Type B pancreatic cell (in vitro differentiated cells): Measurements from ENCODE around the gene AFF3. TPM values are rescaled to one million over a fixed set of nuclear protein-coding genes. Genes with fewer than 3 reads are reported as not detected.

Source experiments
- DNase-seq: peaks from one replicate; pipeline ENCODE4 v3.0.0; 2021; ENCODE audit warnings: mixed read lengths; ENCODE audit not compliant: unreplicated experiment; ENCODE audit errors: extremely low spot score
- H3K27ac Mint-ChIP-seq: 2 replicates; pipeline ENCODE4 v1.8.0; 2021; ENCODE audit warnings: mild to moderate bottlenecking, mixed read lengths
- H3K27me3 Mint-ChIP-seq: 2 replicates; pipeline ENCODE4 v1.8.0; 2021; ENCODE audit warnings: mixed read lengths
- H3K36me3 Mint-ChIP-seq: 2 replicates; pipeline ENCODE4 v1.8.0; 2021; ENCODE audit warnings: mixed read lengths
- H3K4me1 Mint-ChIP-seq: one replicate; pipeline ENCODE4 v1.8.0; 2021; ENCODE audit warnings: mixed read lengths; ENCODE audit not compliant: unreplicated experiment
- H3K4me3 Mint-ChIP-seq: 2 replicates; pipeline ENCODE4 v1.8.0; 2021; ENCODE audit warnings: mild to moderate bottlenecking, mixed read lengths
- H3K9me3 Mint-ChIP-seq: 2 replicates; pipeline ENCODE4 v1.8.0; 2021; ENCODE audit warnings: mixed read lengths
- CTCF ChIP-seq: fragments of 200-600 bp; sonication (generic); conservative IDR thresholded peaks from 2 replicates; pipeline ENCODE4 v1.5.0; 2021; ENCODE audit warnings: antibody characterized with exemption, mild to moderate bottlenecking
- total RNA-seq: library from RNA; stranded (reverse); gene quantifications from 2 replicates; pipeline ENCODE4 v1.2.1, GENCODE V29; 2021; ENCODE audit warnings: low replicate concordance

AFF3 gene
- total RNA-seq, 1 donor from 2014 or later = 29.2 TPM

- Mint-ChIP-seq H3K36me3 (no peaks in the 10 kb centered on the region), H3K4me1 (peaks cover 3% of the 10 kb centered on the region), H3K27me3 (peaks cover 3% of the 10 kb centered on the region), H3K4me3 (no peak overlapping the region), H3K9me3 (no peaks in the 10 kb centered on the region), H3K27ac (no peak overlapping the region)
- no peak for DNase-seq
- no peak for TF ChIP-seq CTCF
Measured at GRCh38 chr2:99858951-99859596, 283.3 kb downstream of the AFF3 start.

GRCh38 chr2:99857867-99858444 is 284.4 kb downstream of the AFF3 start:
- no peak overlapping the region for H3K4me3 Mint-ChIP-seq
- no peaks in the 10 kb centered on the region for H3K36me3 Mint-ChIP-seq
- H3K27me3 Mint-ChIP-seq = peaks cover 3% of the 10 kb centered on the region
- no peak for DNase-seq
- no peaks in the 10 kb centered on the region for H3K9me3 Mint-ChIP-seq
- no peak for TF ChIP-seq CTCF
- H3K27ac Mint-ChIP-seq = no peak overlapping the region
- peaks cover 3% of the 10 kb centered on the region for H3K4me1 Mint-ChIP-seq

GRCh38 chr2:99857372-99857771 is 285.0 kb downstream of the AFF3 start:
- DNase-seq = no peak
- Mint-ChIP-seq H3K9me3 (peaks cover 4% of the 10 kb centered on the region), H3K27me3 (peaks cover 3% of the 10 kb centered on the region), H3K36me3 (no peaks in the 10 kb centered on the region), H3K4me3 (no peak overlapping the region), H3K4me1 (peaks cover 7% of the 10 kb centered on the region), H3K27ac (no peak overlapping the region)
- TF ChIP-seq CTCF = no peak

GRCh38 chr2:99856119-99856518 is 286.3 kb downstream of the AFF3 start:
- Mint-ChIP-seq H3K4me1 (peaks cover 19% of the 10 kb centered on the region), H3K27ac (no peak overlapping the region), H3K27me3 (peaks cover 3% of the 10 kb centered on the region), H3K9me3 (peaks cover 6% of the 10 kb centered on the region), H3K4me3 (no peak overlapping the region), H3K36me3 (no peaks in the 10 kb centered on the region)
- TF ChIP-seq CTCF = no peak
- DNase-seq = no peak

- peaks cover 23% of the 10 kb centered on the region for H3K4me1 Mint-ChIP-seq
- H3K9me3 Mint-ChIP-seq = peaks cover 6% of the 10 kb centered on the region
- no peak for DNase-seq
- peaks cover 3% of the 10 kb centered on the region for H3K27me3 Mint-ChIP-seq
- no peak for TF ChIP-seq CTCF
- no peaks in the 10 kb centered on the region for H3K36me3 Mint-ChIP-seq
- H3K27ac Mint-ChIP-seq = no peak overlapping the region
- H3K4me3 Mint-ChIP-seq = no peak overlapping the region
Measured at GRCh38 chr2:99854236-99854852, 288.0 kb downstream of the AFF3 start.
